Trophoblast cell (in vitro differentiated cells and primary cell): ENCODE measurements around the gene EIF4G3.

Experiments used
- DNase-seq, 2 donors: peaks; one replicate each; pipeline ENCODE4 v3.0.0-alpha.2; 2016
- H2AFZ ChIP-seq: 2 replicates; pipeline ENCODE4 v1.6.1; 2013; ENCODE audit warnings: low read length, moderate library complexity, mild to moderate bottlenecking; ENCODE audit not compliant: insufficient read depth, poor library complexity
- H2AK5ac ChIP-seq: 2 replicates; pipeline ENCODE4 v1.6.1; 2013; ENCODE audit warnings: mild to moderate bottlenecking, low read length
- H2BK120ac ChIP-seq: 2 replicates; pipeline ENCODE4 v1.6.1; 2013; ENCODE audit warnings: low read length, mild to moderate bottlenecking, moderate library complexity; ENCODE audit not compliant: insufficient read depth, poor library complexity
- H2BK12ac ChIP-seq: 2 replicates; pipeline ENCODE4 v1.6.1; 2013; ENCODE audit warnings: mild to moderate bottlenecking, low read length, moderate library complexity
- H2BK5ac ChIP-seq: 2 replicates; pipeline ENCODE4 v1.6.1; 2013; ENCODE audit warnings: low read length, low read depth, moderate library complexity, mild to moderate bottlenecking; ENCODE audit not compliant: poor library complexity
- H3K14ac ChIP-seq: 2 replicates; pipeline ENCODE4 v1.6.1; 2013; ENCODE audit warnings: mild to moderate bottlenecking, low read length
- H3K18ac ChIP-seq: 2 replicates; pipeline ENCODE4 v1.6.1; 2013; ENCODE audit warnings: mild to moderate bottlenecking, low read length
- H3K23ac ChIP-seq: 2 replicates; pipeline ENCODE4 v1.6.1; 2013; ENCODE audit warnings: low read length
- H3K27ac ChIP-seq: 2 replicates; pipeline ENCODE4 v1.5.1; 2013; ENCODE audit warnings: low read depth, mild to moderate bottlenecking, inconsistent platforms, low read length, moderate library complexity
- H3K27me3 ChIP-seq: 2 replicates; pipeline ENCODE4 v1.6.1; 2013; ENCODE audit warnings: inconsistent platforms, mild to moderate bottlenecking, low read length, moderate library complexity; ENCODE audit not compliant: insufficient read depth
- H3K36me3 ChIP-seq, 2 experiments: 1 replicate in 1 of 2; 2 replicates in 1 of 2; pipeline ENCODE4 v1.6.1; 2013; ENCODE audit warnings: low read length in 2 of 2, mild to moderate bottlenecking in 2 of 2, moderate library complexity in 1 of 2; ENCODE audit not compliant: insufficient read depth in 2 of 2, control insufficient read depth in 1 of 2
- H3K4ac ChIP-seq: 2 replicates; pipeline ENCODE4 v1.6.1; 2013; ENCODE audit warnings: low read depth, mild to moderate bottlenecking, low read length, moderate library complexity
- H3K4me1 ChIP-seq, 2 experiments: 1 replicate in 1 of 2; 2 replicates in 1 of 2; pipeline ENCODE4 v1.6.1; 2013; ENCODE audit warnings: low read length in 2 of 2, mild to moderate bottlenecking in 2 of 2, moderate library complexity in 1 of 2; ENCODE audit not compliant: insufficient read depth in 2 of 2, control insufficient read depth in 1 of 2
- H3K4me2 ChIP-seq: 2 replicates; pipeline ENCODE4 v1.6.1; 2013; ENCODE audit warnings: inconsistent platforms, mild to moderate bottlenecking, low read length, moderate library complexity
- H3K4me3 ChIP-seq: 2 replicates; pipeline ENCODE4 v1.5.1; 2013; ENCODE audit warnings: mild to moderate bottlenecking, low read depth, low read length, inconsistent platforms
- H3K79me1 ChIP-seq: one replicate; pipeline ENCODE4 v1.6.1; 2013; ENCODE audit warnings: low read length
- H3K79me2 ChIP-seq: 2 replicates; pipeline ENCODE4 v1.6.1; 2013; ENCODE audit warnings: low read length, mild to moderate bottlenecking; ENCODE audit not compliant: control insufficient read depth, insufficient read depth, poor library complexity
- H3K9ac ChIP-seq: 2 replicates; pipeline ENCODE4 v1.6.1; 2013; ENCODE audit warnings: mild to moderate bottlenecking, low read length
- H3K9me3 ChIP-seq: 2 replicates; pipeline ENCODE4 v1.6.1; 2013; ENCODE audit warnings: low read depth, mild to moderate bottlenecking, control low read depth, inconsistent platforms, low read length; ENCODE audit not compliant: insufficient read depth
- H4K12ac ChIP-seq: 2 replicates; pipeline ENCODE4 v1.6.1; 2013; ENCODE audit warnings: low read depth, mild to moderate bottlenecking, low read length, moderate library complexity
- H4K8ac ChIP-seq: 2 replicates; pipeline ENCODE4 v1.6.1; 2013; ENCODE audit warnings: low read depth, mild to moderate bottlenecking, low read length, moderate library complexity
- H4K91ac ChIP-seq: one replicate; pipeline ENCODE4 v1.6.1; 2013; ENCODE audit warnings: low read depth, mild to moderate bottlenecking, low read length, moderate library complexity
- WGBS: extraction: QIAGEN DNeasy Blood & Tissue Kit; methylation state at CpG from one replicate; pipeline ENCODE4 v1.1.7; 2013; ENCODE audit warnings: missing lambda C conversion rate; ENCODE audit not compliant: insufficient read length, insufficient coverage; ENCODE audit errors: extremely low coverage; 5-methylcytosine and 5-hydroxymethylcytosine counted together

The EIF4G3 gene

DNA sequence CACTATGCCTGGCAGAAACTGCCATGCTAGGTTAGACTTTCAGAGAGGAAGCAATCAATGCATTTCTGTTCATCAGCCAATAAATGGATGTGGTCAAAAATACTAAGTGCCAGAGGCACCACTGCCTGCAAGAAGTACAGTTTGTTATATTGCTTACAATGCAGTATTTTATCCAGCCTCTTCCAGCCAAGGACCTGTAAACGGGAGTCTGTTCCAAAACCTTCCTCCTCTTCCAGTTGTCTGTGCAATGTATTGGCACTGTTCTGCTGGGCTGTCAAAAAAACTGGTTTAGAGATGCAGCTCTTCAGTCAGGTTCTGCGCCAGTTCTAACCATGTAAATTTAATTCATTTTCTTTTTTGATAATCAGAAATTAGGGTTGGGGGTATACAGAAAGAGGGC, 175.7 kb downstream of the EIF4G3 start:
- Histone ChIP-seq H3K27ac (no peak overlapping the region), H2BK12ac (no peak overlapping the region), H3K4me1 (no peaks in the 10 kb centered on the region), H3K4ac (no peak overlapping the region), H3K14ac (no peak overlapping the region), H3K4me2 (no peak overlapping the region), H3K9ac (no peak overlapping the region), H3K4me3 (no peak overlapping the region), H2AFZ (no peak overlapping the region), H3K23ac (no peak overlapping the region), H3K18ac (no peak overlapping the region), H4K8ac (no peak overlapping the region), H3K79me1 (no peaks in the 10 kb centered on the region), H3K79me2 (no peaks in the 10 kb centered on the region), H3K27me3 (no peaks in the 10 kb centered on the region), H2AK5ac (no peak overlapping the region), H4K12ac (no peak overlapping the region), H4K91ac (no peak overlapping the region), H2BK5ac (no peak overlapping the region), H3K36me3 (no peaks in the 10 kb centered on the region), H3K9me3 (no peaks in the 10 kb centered on the region), H2BK120ac (no peak overlapping the region)
- WGBS = no CpG with 5 or more reads among the region's 2 CpGs
- DNase-seq = no peak

DNA sequence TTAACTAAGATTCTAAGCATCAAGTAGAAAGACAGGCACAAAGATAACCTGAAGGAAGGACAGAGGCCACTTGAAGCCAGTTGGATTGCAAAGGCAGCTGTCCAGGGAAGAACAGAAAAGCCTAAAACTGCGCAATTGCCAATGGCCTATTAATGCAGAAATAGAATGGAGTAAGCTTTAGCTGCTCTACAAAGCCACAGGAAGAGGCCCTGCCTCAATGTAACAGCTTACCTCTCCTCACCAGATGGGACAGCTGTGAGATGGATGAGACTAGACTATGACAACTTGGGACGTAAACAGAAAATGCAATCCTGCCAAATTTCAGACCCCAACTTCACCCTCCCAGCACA, 176.5 kb downstream of the EIF4G3 start:
- DNase-seq = no peak
- no peak overlapping the region for H2AFZ ChIP-seq
- no peak overlapping the region for H2BK120ac ChIP-seq
- H3K4me2 ChIP-seq = no peak overlapping the region
- H3K27me3 ChIP-seq = no peaks in the 10 kb centered on the region
- H3K27ac ChIP-seq = no peak overlapping the region
- no peak overlapping the region for H2BK12ac ChIP-seq
- no peaks in the 10 kb centered on the region for H3K9me3 ChIP-seq
- H3K4me3 ChIP-seq = no peak overlapping the region
- H3K23ac ChIP-seq = no peak overlapping the region
- no peak overlapping the region for H4K91ac ChIP-seq
- no peak overlapping the region for H2AK5ac ChIP-seq
- no CpG with 5 or more reads among the region's 2 CpGs for WGBS
- H4K12ac ChIP-seq = no peak overlapping the region
- no peak overlapping the region for H2BK5ac ChIP-seq
- H3K4ac ChIP-seq = no peak overlapping the region
- H3K36me3 ChIP-seq = no peaks in the 10 kb centered on the region
- H3K14ac ChIP-seq = no peak overlapping the region
- no peak overlapping the region for H4K8ac ChIP-seq
- H3K79me2 ChIP-seq = no peaks in the 10 kb centered on the region
- H3K4me1 ChIP-seq = no peaks in the 10 kb centered on the region
- H3K9ac ChIP-seq = no peak overlapping the region
- no peak overlapping the region for H3K18ac ChIP-seq
- H3K79me1 ChIP-seq = no peaks in the 10 kb centered on the region

DNA sequence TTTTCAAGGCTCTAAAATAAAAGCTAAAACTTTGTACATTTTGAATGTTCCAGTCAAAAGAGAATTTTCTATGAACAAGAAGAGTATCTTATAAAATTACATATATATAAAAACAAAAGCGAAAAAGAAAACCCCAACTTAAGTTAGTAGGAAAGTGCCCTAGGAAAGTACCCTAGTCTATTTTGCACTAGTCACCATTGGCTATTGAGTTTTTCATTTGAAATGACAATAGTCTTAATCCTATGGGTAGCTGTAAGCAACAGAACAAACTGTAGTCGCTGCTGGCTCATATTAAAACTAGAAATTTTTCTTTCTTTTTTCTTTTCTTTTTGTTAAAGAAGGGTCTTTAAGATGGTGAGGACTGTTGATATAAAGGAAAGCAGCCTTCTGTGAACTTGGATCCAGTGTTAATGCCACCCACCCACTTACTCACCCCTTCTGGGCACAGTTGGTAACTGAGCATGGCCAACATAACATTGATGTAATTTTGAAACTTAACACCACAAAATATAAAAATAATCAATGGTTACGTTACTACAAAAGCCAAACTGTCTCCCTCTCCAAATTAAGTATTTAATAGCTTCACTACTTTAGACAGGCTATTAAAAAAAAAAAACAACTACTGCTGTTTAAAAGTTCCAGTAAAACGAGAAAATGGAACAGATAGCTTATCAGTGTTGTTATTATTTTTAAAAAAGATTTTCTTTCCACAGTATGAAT, 177.0 kb downstream of the EIF4G3 start:
- WGBS = no CpG with 5 or more reads among the region's 4 CpGs
- no peak overlapping the region for H3K23ac ChIP-seq

DNA sequence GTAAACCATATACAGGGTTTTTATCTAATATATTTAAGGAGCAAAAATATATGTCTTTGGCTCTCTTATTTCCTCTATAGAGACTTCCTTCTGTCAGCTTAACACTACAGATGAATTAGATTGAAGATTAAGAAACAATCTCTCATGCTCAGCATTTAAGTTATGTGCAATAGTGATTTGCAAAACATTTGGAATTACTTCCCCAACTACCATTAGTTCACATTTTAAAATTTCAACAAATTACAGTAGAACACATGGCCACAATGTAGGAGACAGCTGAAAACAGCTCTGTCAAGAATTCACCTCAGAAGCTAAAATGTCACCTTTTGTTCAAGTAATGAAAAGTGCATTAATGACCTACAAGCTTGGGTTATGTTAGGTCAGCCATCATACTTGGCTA, 177.9 kb downstream of the EIF4G3 start:
- H2BK12ac ChIP-seq = no peak overlapping the region
- no peaks in the 10 kb centered on the region for H3K9me3 ChIP-seq
- no peaks in the 10 kb centered on the region for H3K36me3 ChIP-seq
- H3K23ac ChIP-seq = no peak overlapping the region
- no peak overlapping the region for H3K4me3 ChIP-seq
- H3K14ac ChIP-seq = no peak overlapping the region
- no peak overlapping the region for H3K4ac ChIP-seq
- H2BK5ac ChIP-seq = no peak overlapping the region
- no peak overlapping the region for H4K91ac ChIP-seq
- H3K18ac ChIP-seq = no peak overlapping the region
- H3K79me2 ChIP-seq = no peaks in the 10 kb centered on the region
- no peaks in the 10 kb centered on the region for H3K79me1 ChIP-seq
- no peak overlapping the region for H2AFZ ChIP-seq
- no peak overlapping the region for H4K12ac ChIP-seq
- no peak for DNase-seq
- no peak overlapping the region for H3K9ac ChIP-seq
- no peak overlapping the region for H2AK5ac ChIP-seq
- no peak overlapping the region for H3K27ac ChIP-seq
- no peak overlapping the region for H4K8ac ChIP-seq
- H3K4me2 ChIP-seq = no peak overlapping the region
- H2BK120ac ChIP-seq = no peak overlapping the region
- no peaks in the 10 kb centered on the region for H3K4me1 ChIP-seq
- no peaks in the 10 kb centered on the region for H3K27me3 ChIP-seq

More for the DNA sequence above, 177.0 kb downstream of the EIF4G3 start:
- no peaks in the 10 kb centered on the region for H3K27me3 ChIP-seq
- H3K79me2 ChIP-seq = no peaks in the 10 kb centered on the region
- H2BK5ac ChIP-seq = no peak overlapping the region
- DNase-seq = no peak
- H4K91ac ChIP-seq = no peak overlapping the region
- H3K79me1 ChIP-seq = no peaks in the 10 kb centered on the region
- no peak overlapping the region for H3K14ac ChIP-seq
- H3K4ac ChIP-seq = no peak overlapping the region
- H3K4me1 ChIP-seq = no peaks in the 10 kb centered on the region
- H3K9ac ChIP-seq = no peak overlapping the region
- no peak overlapping the region for H2AFZ ChIP-seq
- H3K4me2 ChIP-seq = no peak overlapping the region
- no peak overlapping the region for H4K8ac ChIP-seq
- no peak overlapping the region for H2BK120ac ChIP-seq
- H3K9me3 ChIP-seq = no peaks in the 10 kb centered on the region
- H3K36me3 ChIP-seq = no peaks in the 10 kb centered on the region
- H2AK5ac ChIP-seq = no peak overlapping the region
- H3K27ac ChIP-seq = no peak overlapping the region
- H3K18ac ChIP-seq = no peak overlapping the region
- no peak overlapping the region for H2BK12ac ChIP-seq
- H3K4me3 ChIP-seq = no peak overlapping the region
- H4K12ac ChIP-seq = no peak overlapping the region
